Nephron (organoid): ENCODE results near the gene OR51B4.
"Not testable (repeated sequence)": the region's sequence is repeated elsewhere in the genome, so short reads cannot be mapped to it uniquely, and the experiment has no call there.

Experiments used
- H3K27ac Mint-ChIP-seq, 3 experiments: 2 replicates each; pipeline ENCODE4 v1.8.0; 2020; ENCODE audit warnings: mixed read lengths in 3 of 3, mild to moderate bottlenecking in 2 of 3, moderate library complexity in 1 of 3
- H3K27me3 Mint-ChIP-seq: 2 replicates; pipeline ENCODE4 v1.8.0; 2021; ENCODE audit warnings: low read depth, mild to moderate bottlenecking, moderate library complexity, mixed read lengths
- H3K36me3 Mint-ChIP-seq: 2 replicates; pipeline ENCODE4 v1.8.0; 2020; ENCODE audit warnings: low read depth, mixed read lengths
- H3K4me1 Mint-ChIP-seq: 2 replicates; pipeline ENCODE4 v1.8.0; 2020; ENCODE audit warnings: mixed read lengths
- H3K4me3 Mint-ChIP-seq, 3 experiments: 2 replicates each; pipeline ENCODE4 v1.8.0; 2020; ENCODE audit warnings: mild to moderate bottlenecking in 3 of 3, mixed read lengths in 3 of 3, moderate library complexity in 2 of 3
- H3K9me3 Mint-ChIP-seq: 2 replicates; pipeline ENCODE4 v1.8.0; 2020; ENCODE audit warnings: mixed read lengths
- CTCF ChIP-seq, 3 experiments: fragments of 200-600 bp; sonication (generic); IDR thresholded peaks; one replicate each; pipeline ENCODE4 v1.5.0; 2021; ENCODE audit warnings: antibody characterized with exemption in 3 of 3; ENCODE audit not compliant: unreplicated experiment in 3 of 3

Gene OR51B4

GRCh38 chr11:5265832-5266231 lies 35.9 kb downstream of the OR51B4 start:
- TF ChIP-seq CTCF (IDR thresholded peaks at IDR 0.05; ENCODE audit: unreplicated experiment in 3 of 3) = no peak

DNA sequence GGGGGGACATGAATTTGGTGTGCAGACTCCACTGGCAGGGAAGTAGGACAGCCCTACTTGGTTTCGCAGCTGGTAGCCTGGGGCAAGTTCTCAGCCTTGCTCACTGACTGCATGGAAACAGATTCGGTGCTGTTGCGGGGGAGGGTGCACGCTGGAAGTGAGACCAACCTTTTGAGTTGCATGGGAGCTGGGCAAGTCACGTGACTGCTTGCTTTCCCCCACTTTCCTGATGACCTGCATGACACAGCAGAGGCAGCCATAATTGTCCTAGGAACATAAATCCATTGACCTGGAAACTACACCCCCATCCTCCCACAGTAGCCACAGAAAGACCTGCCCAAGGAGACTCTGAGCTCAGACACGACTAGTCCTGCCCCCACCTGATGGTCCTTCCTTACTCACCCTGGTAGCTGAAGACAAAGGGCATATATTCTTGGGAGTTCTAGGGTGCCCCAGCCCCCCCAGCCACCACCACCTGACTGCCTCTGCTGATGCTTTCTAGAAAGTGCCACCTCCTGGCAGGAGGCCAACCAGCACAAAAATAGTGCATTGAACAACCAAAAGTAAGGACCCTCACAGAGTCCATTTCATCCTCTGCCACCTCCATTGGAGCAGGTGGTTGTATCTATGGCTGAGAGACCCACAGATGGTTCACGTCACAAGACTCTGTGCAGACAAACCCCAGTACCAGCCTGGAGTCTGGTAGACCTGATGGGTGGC lies 43.0 kb downstream of the OR51B4 start:
- peaks cover 24% of the 10 kb centered on the region for H3K9me3 Mint-ChIP-seq
- no peak overlapping the region for H3K4me3 Mint-ChIP-seq
- H3K4me1 Mint-ChIP-seq = no peaks in the 10 kb centered on the region
- no peak overlapping the region for H3K27ac Mint-ChIP-seq
- H3K27me3 Mint-ChIP-seq = no peaks in the 10 kb centered on the region
- TF ChIP-seq CTCF (IDR thresholded peaks at IDR 0.05; ENCODE audit: unreplicated experiment in 3 of 3) = no peak
- H3K36me3 Mint-ChIP-seq = no peaks in the 10 kb centered on the region

More at GRCh38 chr11:5265832-5266231, 35.9 kb downstream of the OR51B4 start:
- no peaks in the 10 kb centered on the region for H3K4me1 Mint-ChIP-seq
- no peaks in the 10 kb centered on the region for H3K27me3 Mint-ChIP-seq
- peaks cover 8% of the 10 kb centered on the region for H3K9me3 Mint-ChIP-seq
- H3K27ac Mint-ChIP-seq = no peak overlapping the region
- H3K36me3 Mint-ChIP-seq = no peaks in the 10 kb centered on the region
- no peak overlapping the region for H3K4me3 Mint-ChIP-seq

GRCh38 chr11:5257296-5257695 lies 44.5 kb downstream of the OR51B4 start:
- no peak for TF ChIP-seq CTCF (IDR thresholded peaks at IDR 0.05; ENCODE audit: unreplicated experiment in 3 of 3)
- no peak overlapping the region for H3K27ac Mint-ChIP-seq
- no peaks in the 10 kb centered on the region for H3K27me3 Mint-ChIP-seq

DNA sequence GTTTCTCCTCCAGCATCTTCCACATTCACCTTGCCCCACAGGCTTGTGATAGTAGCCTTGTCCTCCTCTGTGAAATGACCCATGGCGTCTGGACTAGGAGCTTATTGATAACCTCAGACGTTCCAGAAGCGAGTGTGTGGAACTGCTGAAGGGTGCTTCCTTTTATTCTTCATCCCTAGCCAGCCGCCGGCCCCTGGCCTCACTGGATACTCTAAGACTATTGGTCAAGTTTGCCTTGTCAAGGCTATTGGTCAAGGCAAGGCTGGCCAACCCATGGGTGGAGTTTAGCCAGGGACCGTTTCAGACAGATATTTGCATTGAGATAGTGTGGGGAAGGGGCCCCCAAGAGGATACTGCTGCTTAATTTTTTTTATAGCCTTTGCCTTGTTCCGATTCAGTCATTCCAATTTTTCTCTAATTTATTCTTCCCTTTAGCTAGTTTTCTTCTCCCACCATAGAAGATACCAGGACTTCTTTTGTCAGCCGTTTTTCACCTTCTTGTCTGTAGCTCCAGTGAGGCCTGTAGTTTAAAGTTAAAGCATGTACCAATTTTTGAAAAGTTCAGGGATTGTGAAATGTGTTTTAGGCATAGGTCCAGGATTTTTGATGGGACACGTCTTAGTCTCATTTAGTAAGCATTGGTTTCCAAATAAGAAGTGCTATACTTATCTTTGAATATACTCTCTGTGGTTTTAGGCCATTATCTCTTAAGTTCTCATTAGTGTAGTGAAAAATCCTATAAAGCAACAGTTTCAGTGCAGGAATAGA lies 46.9 kb downstream of the OR51B4 start, which contains the start of gene HBG2:
Gene HBG2 (minus strand): TSS at position 136 of the 768 bp plus-strand sequence. CDS start 53 bp downstream, at position 83.
- not testable (repeated sequence) for H3K4me1 Mint-ChIP-seq, H3K4me3 Mint-ChIP-seq, H3K27ac Mint-ChIP-seq, H3K27me3 Mint-ChIP-seq, H3K36me3 Mint-ChIP-seq, H3K9me3 Mint-ChIP-seq

More at GRCh38 chr11:5257296-5257695, 44.5 kb downstream of the OR51B4 start:
- H3K9me3 Mint-ChIP-seq = peaks cover 24% of the 10 kb centered on the region
- H3K4me1 Mint-ChIP-seq = no peaks in the 10 kb centered on the region
- H3K4me3 Mint-ChIP-seq = no peak overlapping the region
- H3K36me3 Mint-ChIP-seq = no peaks in the 10 kb centered on the region

DNA sequence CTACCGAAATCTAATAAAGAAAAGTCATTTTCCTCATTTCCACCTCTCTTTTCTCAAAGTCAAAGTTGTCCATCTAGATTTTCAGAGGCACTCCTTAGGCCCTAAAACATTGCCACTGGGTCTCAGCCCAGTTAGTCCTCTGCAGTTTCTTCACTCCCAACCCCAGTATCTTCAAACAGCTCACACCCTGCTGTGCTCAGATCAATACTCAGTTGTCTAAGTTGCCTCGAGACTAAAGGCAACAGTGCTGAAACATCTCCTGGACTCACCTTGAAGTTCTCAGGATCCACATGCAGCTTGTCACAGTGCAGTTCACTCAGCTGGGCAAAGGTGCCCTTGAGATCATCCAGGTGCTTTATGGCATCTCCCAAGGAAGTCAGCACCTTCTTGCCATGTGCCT lies 47.7 kb downstream of the OR51B4 start:
- H3K27ac Mint-ChIP-seq, H3K27me3 Mint-ChIP-seq, H3K4me3 Mint-ChIP-seq, H3K36me3 Mint-ChIP-seq, H3K9me3 Mint-ChIP-seq, H3K4me1 Mint-ChIP-seq: not testable (repeated sequence)

DNA sequence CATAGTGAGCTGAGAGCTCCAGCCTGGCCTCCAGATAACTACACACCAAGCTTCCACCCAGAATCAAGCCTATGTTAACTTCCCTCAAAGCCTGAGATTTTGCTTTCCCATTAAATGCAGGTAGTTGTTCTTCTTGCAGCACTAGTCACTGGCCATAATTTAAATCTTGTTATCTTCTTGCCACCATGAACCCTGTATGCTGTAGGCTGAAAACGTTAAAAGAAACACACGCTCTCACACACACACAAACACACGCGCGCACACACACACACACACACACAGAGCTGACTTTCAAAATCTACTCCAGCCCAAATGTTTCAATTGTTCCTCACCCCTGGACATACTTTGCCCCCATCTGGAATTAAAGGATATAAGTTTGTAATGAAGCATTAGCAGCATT lies 48.3 kb downstream of the OR51B4 start:
- not testable (repeated sequence) for H3K4me3 Mint-ChIP-seq, H3K4me1 Mint-ChIP-seq, H3K36me3 Mint-ChIP-seq, H3K27me3 Mint-ChIP-seq, H3K27ac Mint-ChIP-seq, H3K9me3 Mint-ChIP-seq

DNA sequence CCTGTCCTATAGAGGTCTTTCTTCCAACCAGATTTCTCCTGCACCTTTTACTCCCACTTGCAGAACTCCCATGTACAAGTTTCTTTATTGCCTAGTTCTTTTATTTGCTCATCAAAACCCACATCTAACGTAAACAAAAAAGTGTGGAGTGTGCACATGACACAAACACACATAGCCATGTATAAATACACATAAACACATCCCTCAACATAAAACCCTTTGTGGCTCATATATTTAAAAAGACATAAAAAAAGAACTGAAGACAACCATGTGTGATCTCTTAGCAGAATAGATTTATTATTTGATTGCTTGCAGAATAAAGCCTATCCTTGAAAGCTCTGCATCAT lies 48.9 kb downstream of the OR51B4 start:
- no peak for TF ChIP-seq CTCF (IDR thresholded peaks at IDR 0.05; ENCODE audit: unreplicated experiment in 3 of 3)
- Mint-ChIP-seq H3K27me3 (no peaks in the 10 kb centered on the region), H3K9me3 (no peaks in the 10 kb centered on the region), H3K4me1 (no peaks in the 10 kb centered on the region), H3K27ac (peak overlapping the region in 1 of 3 experiments; percentile 40), H3K36me3 (no peaks in the 10 kb centered on the region), H3K4me3 (no peak overlapping the region)
